Fibroblast of skin of abdomen (primary cell): ENCODE data around the gene PPP1CA.

Experiments
- DNase-seq: peaks from one replicate; pipeline ENCODE4 v3.0.0-alpha.2; 2013

Gene PPP1CA

DNA sequence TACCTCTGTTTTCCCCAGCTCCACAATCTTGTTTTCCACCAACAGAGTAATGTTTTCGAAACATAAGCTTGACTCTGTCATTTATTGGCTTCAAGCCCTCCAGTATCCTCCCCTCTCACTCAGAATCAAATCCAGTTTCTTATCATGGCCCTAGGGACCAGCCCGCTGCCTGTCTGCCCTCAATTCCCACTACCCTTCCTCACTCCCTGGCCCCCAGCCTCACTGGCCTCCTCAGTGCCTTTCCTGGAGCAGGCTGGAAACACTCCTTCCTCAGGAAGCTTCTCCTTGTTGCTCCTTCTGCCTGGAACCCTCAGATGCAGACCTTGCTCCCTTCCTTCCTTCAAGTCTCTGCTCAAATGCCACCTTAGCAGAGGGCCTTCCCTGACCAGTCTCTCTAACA lies 52.2 kb downstream of the PPP1CA start:
- DNase-seq, result no peak

DNA sequence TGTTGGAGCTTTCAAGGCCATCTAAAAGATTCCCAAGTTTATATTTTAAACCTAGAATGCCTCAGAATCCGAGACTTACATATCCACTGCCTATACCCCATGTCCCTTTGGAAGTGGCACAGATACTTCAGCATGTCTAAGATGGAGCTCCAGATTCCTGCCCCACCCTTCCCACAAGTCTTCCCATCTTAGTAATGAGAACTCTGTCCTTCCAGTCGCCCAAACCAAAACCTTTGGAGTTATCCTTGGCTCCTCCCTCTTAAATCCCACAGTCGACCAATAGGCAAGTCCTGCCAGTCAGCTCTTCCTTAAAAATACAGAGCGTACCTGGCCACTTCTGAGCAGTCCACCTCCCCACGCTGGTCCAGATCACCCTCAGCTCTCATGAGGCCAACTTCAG lies 52.6 kb downstream of the PPP1CA start:
- no peak for DNase-seq
